Right renal pelvis (tissue), 4 donors: ENCODE data around the gene TIA1. TPM values are rescaled to one million over a fixed set of nuclear protein-coding genes. Genes with fewer than 3 reads are reported as not detected.
"Not testable (repeated sequence)": the region's sequence is repeated elsewhere in the genome, so short reads cannot be mapped to it uniquely, and the experiment has no call there.

Experiments used
- DNase-seq, 4 donors: peaks; one replicate each; pipeline ENCODE4 v3.0.0-alpha.2; 2013; ENCODE audit warnings: low read depth in 4 of 4, low spot score in 3 of 4, missing footprints in 1 of 4
- polyA plus RNA-seq, 4 donors: library from polyadenylated mRNA; unstranded; fragments of 120-200 nt; gene quantifications; one replicate each; pipeline ENCODE4 v1.2.1, GENCODE V29; 2013; ENCODE audit not compliant: insufficient read length in 4 of 4

TIA1 gene
- polyA plus RNA-seq, 4 donors, result 423 to 519 (median 492) TPM

GRCh38 chr2:70223305-70223704, 25.1 kb downstream of the TIA1 start:
- DNase-seq, result not testable (repeated sequence)

- DNase-seq, result no peak
Measured at GRCh38 chr2:70214953-70215549, 33.4 kb downstream of the TIA1 start.

GRCh38 chr2:70214365-70214764, 34.1 kb downstream of the TIA1 start:
- no peak for DNase-seq

- no peak for DNase-seq
Measured at GRCh38 chr2:70212298-70212932, 36.0 kb downstream of the TIA1 start.

GRCh38 chr2:70211595-70211994, 36.8 kb downstream of the TIA1 start:
- no peak for DNase-seq

GRCh38 chr2:70204452-70204851, 44.0 kb downstream of the TIA1 start:
- DNase-seq, result no peak

GRCh38 chr2:70203086-70203485, 45.3 kb downstream of the TIA1 start:
- no peak for DNase-seq

- no peak for DNase-seq
Measured at GRCh38 chr2:70202236-70202806, 46.1 kb downstream of the TIA1 start.

- no peak for DNase-seq
Measured at GRCh38 chr2:70201831-70202230, 46.6 kb downstream of the TIA1 start.

GRCh38 chr2:70201225-70201768, 47.1 kb downstream of the TIA1 start:
- DNase-seq, result no peak

- no peak for DNase-seq
Measured at GRCh38 chr2:70199320-70199864, 49.0 kb downstream of the TIA1 start.

- no peak for DNase-seq
Measured at GRCh38 chr2:70192516-70192915, 55.9 kb downstream of the TIA1 start.

GRCh38 chr2:70191244-70191735, 57.1 kb downstream of the TIA1 start:
- DNase-seq, result no peak

GRCh38 chr2:70190418-70191243, 57.8 kb downstream of the TIA1 start, which contains the start of gene C2orf42:
Gene C2orf42 (minus strand): TSS chr2:70191019. CDS start chr2:70181985, 9,034 bp downstream.
- DNase-seq, result peak; percentile 95 to 98 (median 96)

- DNase-seq, result no peak
Measured at GRCh38 chr2:70188460-70188859, 60.0 kb downstream of the TIA1 start.

- not testable (repeated sequence) for DNase-seq
Measured at GRCh38 chr2:70187170-70187569, 61.3 kb downstream of the TIA1 start.

- no peak for DNase-seq
Measured at GRCh38 chr2:70182689-70183088, 65.7 kb downstream of the TIA1 start.

GRCh38 chr2:70181363-70181956, 67.0 kb downstream of the TIA1 start:
- no peak for DNase-seq

GRCh38 chr2:70173520-70173919, 74.9 kb downstream of the TIA1 start:
- DNase-seq, result no peak

GRCh38 chr2:70169654-70170245, 78.7 kb downstream of the TIA1 start:
- DNase-seq, result not testable (repeated sequence)
